AG08395 (cell line): ENCODE results near the gene GCK.
"Not testable (repeated sequence)": the region's sequence is repeated elsewhere in the genome, so short reads cannot be mapped to it uniquely, and the experiment has no call there.

Experiments used
- DNase-seq: peaks from one replicate; pipeline ENCODE4 v3.0.0; 2012; ENCODE audit warnings: mixed read lengths, low spot score

Gene GCK

GRCh38 chr7:44201813-44202212 is 12.6 kb upstream of the GCK start:
- DNase-seq: no peak

- DNase-seq: peak; percentile 99
Measured at GRCh38 chr7:44200699-44201461, 11.6 kb upstream of the GCK start, which contains the start of gene YKT6. Gene YKT6, plus strand, starts transcription at chr7:44200978. Its CDS starts 158 bp downstream, at chr7:44201136.

GRCh38 chr7:44200163-44200562 is 10.9 kb upstream of the GCK start:
- not testable (repeated sequence) for DNase-seq

- no peak for DNase-seq
Measured at GRCh38 chr7:44197474-44197873, 8.2 kb upstream of the GCK start.

- peak; percentile 73 for DNase-seq
Measured at GRCh38 chr7:44196450-44196872, 7.2 kb upstream of the GCK start.

GRCh38 chr7:44195889-44196288 is 6.7 kb upstream of the GCK start:
- peak; percentile 17 for DNase-seq

GRCh38 chr7:44194562-44195145 is 5.4 kb upstream of the GCK start:
- DNase-seq: no peak

- no peak for DNase-seq
Measured at GRCh38 chr7:44194069-44194468, 4.8 kb upstream of the GCK start.

- DNase-seq: no peak
Measured at GRCh38 chr7:44193011-44193802, 4.0 kb upstream of the GCK start.

GRCh38 chr7:44191171-44191570 is 1.9 kb upstream of the GCK start:
- DNase-seq: no peak

GRCh38 chr7:44189993-44190872 is 994 bp upstream of the GCK start:
- DNase-seq: no peak

GRCh38 chr7:44188480-44189225 is 586 bp downstream of the GCK start:
- no peak for DNase-seq

GRCh38 chr7:44187636-44188416 is 1.4 kb downstream of the GCK start:
- DNase-seq: no peak

- no peak for DNase-seq
Measured at GRCh38 chr7:44186736-44187135, 2.5 kb downstream of the GCK start.

GRCh38 chr7:44185729-44186128 is 3.5 kb downstream of the GCK start:
- no peak for DNase-seq

- DNase-seq: no peak
Measured at GRCh38 chr7:44184873-44185446, 4.3 kb downstream of the GCK start.

GRCh38 chr7:44184206-44184872 is 4.9 kb downstream of the GCK start:
- peak; percentile 93 for DNase-seq

- no peak for DNase-seq
Measured at GRCh38 chr7:44183386-44183785, 5.9 kb downstream of the GCK start.

GRCh38 chr7:44182827-44183226 is 6.4 kb downstream of the GCK start:
- DNase-seq: no peak
